ENCODE measurements around the gene ZNF318. TPM values are rescaled to one million over a fixed set of nuclear protein-coding genes. Genes with fewer than 3 reads are reported as not detected.

The ZNF318 gene
- total RNA-seq, 4 donors from 2014 or later = 5.6 to 13.5 (median 8.1) TPM

DNA sequence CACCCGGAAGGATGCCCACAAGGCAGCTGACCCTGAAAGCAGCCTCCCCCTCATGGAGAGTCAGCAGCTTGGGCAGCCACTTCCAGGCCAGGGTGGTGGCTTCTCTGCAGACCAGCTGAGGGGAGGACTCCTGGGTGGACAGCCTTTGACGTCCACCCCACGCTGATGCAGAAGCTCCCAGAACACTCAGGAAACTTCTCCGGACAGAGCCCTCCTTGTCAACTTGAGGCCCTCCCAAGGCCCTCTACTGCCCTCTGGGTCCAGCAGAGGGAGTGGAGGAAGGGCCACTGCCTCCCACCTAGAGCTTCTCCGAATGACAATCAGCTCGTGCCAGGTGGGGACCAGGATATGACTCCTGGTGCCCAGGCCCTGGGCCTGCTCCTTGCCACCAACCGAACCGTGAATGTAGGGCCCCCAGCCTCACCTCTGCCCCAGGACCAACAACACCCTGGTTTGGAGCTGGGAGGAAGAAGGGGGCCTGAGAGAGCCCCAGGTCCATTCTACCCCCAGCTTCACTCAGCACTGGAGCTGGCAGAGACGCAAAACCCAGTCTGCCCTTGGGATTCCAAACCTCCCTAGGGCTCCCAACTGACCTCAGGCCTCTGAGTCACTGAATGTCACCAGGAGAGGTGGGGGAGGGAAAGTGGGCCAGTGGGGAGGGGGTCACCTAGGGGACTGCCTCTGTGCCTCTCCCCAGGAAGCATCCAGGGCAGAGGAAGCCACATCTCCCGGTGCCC, 82.3 kb downstream of the ZNF318 start:
- intact Hi-C loops (cut with DNase I) = no loop called here
- H3K27me3 ChIP-seq = peaks cover 0 to 50% (median 0%) of the 10 kb centered on the region in 4 donors
- no peak overlapping the region for H3K4me3 ChIP-seq
- no peak for DNase-seq
- H3K36me3 ChIP-seq = no peaks in the 10 kb centered on the region
- TF ChIP-seq, protein P1, sequence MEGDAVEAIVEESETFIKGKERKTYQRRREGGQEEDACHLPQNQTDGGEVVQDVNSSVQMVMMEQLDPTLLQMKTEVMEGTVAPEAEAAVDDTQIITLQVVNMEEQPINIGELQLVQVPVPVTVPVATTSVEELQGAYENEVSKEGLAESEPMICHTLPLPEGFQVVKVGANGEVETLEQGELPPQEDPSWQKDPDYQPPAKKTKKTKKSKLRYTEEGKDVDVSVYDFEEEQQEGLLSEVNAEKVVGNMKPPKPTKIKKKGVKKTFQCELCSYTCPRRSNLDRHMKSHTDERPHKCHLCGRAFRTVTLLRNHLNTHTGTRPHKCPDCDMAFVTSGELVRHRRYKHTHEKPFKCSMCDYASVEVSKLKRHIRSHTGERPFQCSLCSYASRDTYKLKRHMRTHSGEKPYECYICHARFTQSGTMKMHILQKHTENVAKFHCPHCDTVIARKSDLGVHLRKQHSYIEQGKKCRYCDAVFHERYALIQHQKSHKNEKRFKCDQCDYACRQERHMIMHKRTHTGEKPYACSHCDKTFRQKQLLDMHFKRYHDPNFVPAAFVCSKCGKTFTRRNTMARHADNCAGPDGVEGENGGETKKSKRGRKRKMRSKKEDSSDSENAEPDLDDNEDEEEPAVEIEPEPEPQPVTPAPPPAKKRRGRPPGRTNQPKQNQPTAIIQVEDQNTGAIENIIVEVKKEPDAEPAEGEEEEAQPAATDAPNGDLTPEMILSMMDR (IDR thresholded peaks at IDR 0.05) = no peak
- TF ChIP-seq POLR2A (IDR thresholded peaks at IDR 0.05) = no peak
- H3K27ac ChIP-seq = no peak overlapping the region
- H3K4me1 ChIP-seq = peaks cover 4 to 24% (median 13%) of the 10 kb centered on the region in 3 donors
- WGBS, 2 donors = 59% methylated on average over 4 of the region's 10 CpGs; no CpG with 5 or more reads in 1 of the 2 donors
- H3K9me3 ChIP-seq = no peaks in the 10 kb centered on the region

DNA sequence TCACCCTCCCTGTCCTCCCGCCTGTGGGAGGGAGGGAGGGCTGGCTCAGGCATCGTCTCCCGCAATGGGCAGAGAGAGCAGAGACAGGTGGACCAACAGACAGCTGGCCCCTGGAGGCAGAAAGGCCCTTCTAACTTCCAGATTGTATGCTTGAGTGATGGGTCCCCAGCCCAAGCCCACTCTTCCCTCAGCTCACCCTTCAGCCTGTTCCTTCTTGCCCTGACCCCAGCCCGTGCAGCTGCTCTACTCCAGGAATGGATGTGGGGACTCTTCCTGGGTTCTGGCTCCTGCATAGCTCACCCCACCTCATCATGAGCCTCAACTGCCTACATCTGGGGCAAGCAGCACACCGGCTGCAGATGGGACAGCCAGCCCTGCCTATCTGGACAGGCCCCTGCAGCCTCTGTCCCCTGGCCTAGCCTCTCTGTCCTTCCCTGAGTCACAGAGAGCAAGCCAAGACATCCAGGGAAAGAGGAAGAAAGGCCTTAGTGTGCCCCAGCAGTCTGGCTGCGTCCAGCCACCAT, 82.9 kb downstream of the ZNF318 start:
- intact Hi-C loops (cut with DNase I) = no loop called here
- no peak overlapping the region for H3K4me3 ChIP-seq
- no peak for TF ChIP-seq POLR2A (IDR thresholded peaks at IDR 0.05)
- TF ChIP-seq, protein P1 (IDR thresholded peaks at IDR 0.05) = no peak
- H3K27ac ChIP-seq = no peak overlapping the region
- no peak for DNase-seq
- H3K9me3 ChIP-seq = no peaks in the 10 kb centered on the region
- H3K4me1 ChIP-seq = peaks cover 4 to 24% (median 13%) of the 10 kb centered on the region in 3 donors
- H3K27me3 ChIP-seq = peaks cover 0 to 57% (median 0%) of the 10 kb centered on the region in 4 donors
- no CpG with 5 or more reads among the region's 6 CpGs for WGBS, 2 donors
- H3K36me3 ChIP-seq = no peaks in the 10 kb centered on the region

Small RNA genes lying within 50 kb of the gene (small RNA-seq; reads per million reads assigned to genes)
- gene AL590383.1 = 0 reads per million in 4 donors
- 0 reads per million in 4 donors for gene RPL12P47

Other genes starting within 250 kb of the ZNF318 start
- gene SRF, start 198.4 kb downstream of the ZNF318 start, total RNA-seq = 10 to 100 TPM; 22.0 to 38.9 (median 35.3) TPM
- 10 to 100 TPM; 26.2 to 50.9 (median 32.5) TPM for gene CUL9, start 187.5 kb downstream of the ZNF318 start, total RNA-seq
- 100 to 1,000 TPM in 1 of 4 donors, 10 to 100 TPM in 3; 57.7 to 101 (median 81.5) TPM for gene DNPH1, start 140.2 kb downstream of the ZNF318 start, total RNA-seq
- gene TTBK1, start 126.2 kb downstream of the ZNF318 start, total RNA-seq = under 1 TPM in 1 of 4 donors, not detected in 3; 0.13 TPM
- not detected for gene SLC22A7, start 71.4 kb downstream of the ZNF318 start, total RNA-seq
- under 1 TPM in 3 of 4 donors, not detected in 1; 0.38 to 0.72 (median 0.41) TPM for gene CRIP3, start 60.8 kb downstream of the ZNF318 start, total RNA-seq
- 10 to 100 TPM; 10.8 to 23.9 (median 19.3) TPM for gene ABCC10, start 57.9 kb upstream of the ZNF318 start, total RNA-seq
- gene DLK2, start 85.9 kb upstream of the ZNF318 start, total RNA-seq = 10 to 100 TPM in 2 of 4 donors, 1 to 10 TPM in 2; 8.3 to 24.8 (median 12.6) TPM
- 10 to 100 TPM in 3 of 4 donors, 1 to 10 TPM in 1; 9.5 to 20.2 (median 10.9) TPM for gene TJAP1, start 107.9 kb upstream of the ZNF318 start, total RNA-seq
- under 1 TPM in 3 of 4 donors, not detected in 1; 0.38 to 0.83 (median 0.64) TPM for gene LRRC73, start 140.7 kb upstream of the ZNF318 start, total RNA-seq
- gene YIPF3, start 147.3 kb upstream of the ZNF318 start, total RNA-seq = 10 to 100 TPM; 50.5 to 73.5 (median 71.8) TPM
- gene POLR1C, start 147.4 kb upstream of the ZNF318 start, total RNA-seq = 10 to 100 TPM; 14.7 to 34.3 (median 25.9) TPM
- gene XPO5, start 206.4 kb upstream of the ZNF318 start, total RNA-seq = 10 to 100 TPM; 17.6 to 34.9 (median 26.5) TPM
- 10 to 100 TPM in 3 of 4 donors, 1 to 10 TPM in 1; 5.3 to 14.8 (median 12.4) TPM for gene POLH, start 206.5 kb upstream of the ZNF318 start, total RNA-seq